Gastroesophageal sphincter (tissue), 4 donors: ENCODE data around the gene SNCAIP. TPM values are rescaled to one million over a fixed set of nuclear protein-coding genes. Genes with fewer than 3 reads are reported as not detected.

Source experiments
- ATAC-seq: fragments of 150-250 bp; one replicate; pipeline ENCODE4 v1.9.1; 2016; ENCODE audit warnings: mild to moderate bottlenecking, moderate library complexity
- H3K27ac ChIP-seq, 4 donors: fragments of 200-600 bp; sonication (generic) in 3 of 4; 1 replicate in 3 of 4; 2 replicates in 1 of 4; pipeline ENCODE4 v1.5.1; 2016 to 2019
- H3K27me3 ChIP-seq: fragments of 200-600 bp; sonication (generic); one replicate; pipeline ENCODE4 v1.5.1; 2019
- H3K36me3 ChIP-seq, 2 donors: fragments of 200-600 bp; sonication (generic); one replicate each; pipeline ENCODE4 v1.5.1; 2019; ENCODE audit warnings: control low read depth in 1 of 2
- H3K4me1 ChIP-seq, 3 donors: fragments of 200-600 bp; sonication (generic); 1 replicate in 2 of 3; 2 replicates in 1 of 3; pipeline ENCODE4 v1.5.1; 2016 to 2019; ENCODE audit warnings: control low read depth in 2 of 3
- H3K4me3 ChIP-seq, 2 donors: fragments of 200-600 bp; sonication (generic); one replicate each; pipeline ENCODE4 v1.5.1; 2019; ENCODE audit warnings: mild to moderate bottlenecking in 1 of 2, moderate library complexity in 1 of 2
- H3K9me3 ChIP-seq, 3 donors: fragments of 200-600 bp; sonication (generic); one replicate each; pipeline ENCODE4 v1.5.1; 2017 to 2019; ENCODE audit warnings: control low read depth in 2 of 3
- CTCF ChIP-seq, 4 experiments: fragments of 200-600 bp in 2 of 4; fragments of 450-650 bp in 2 of 4; sonication (generic) in 1 of 4; IDR thresholded peaks; one replicate each; pipeline ENCODE4 v1.5.1; 2017 to 2019; ENCODE audit warnings: antibody characterized with exemption in 4 of 4, mild to moderate bottlenecking in 2 of 4, moderate library complexity in 2 of 4
- EP300 ChIP-seq: sonication (generic); formaldehyde crosslinking; IDR thresholded peaks from one replicate; pipeline ENCODE4 v1.6.1; 2017; ENCODE audit warnings: antibody characterized with exemption, mild to moderate bottlenecking
- POLR2A ChIP-seq, 2 donors: fragments of 450-650 bp; IDR thresholded peaks; one replicate each; pipeline ENCODE4 v1.6.1; 2017; ENCODE audit warnings: antibody characterized with exemption in 2 of 2, mild to moderate bottlenecking in 2 of 2, moderate library complexity in 1 of 2
- POLR2AphosphoS5 ChIP-seq: sonication (generic); formaldehyde crosslinking; IDR thresholded peaks from one replicate; pipeline ENCODE4 v1.6.1; 2017; ENCODE audit warnings: antibody characterized with exemption
- WGBS, 2 donors: methylation state at CpG; one replicate each; pipeline ENCODE4 v1.1.5; 2018; ENCODE audit warnings: low coverage in 1 of 2; 5-methylcytosine and 5-hydroxymethylcytosine counted together
- total RNA-seq, 4 donors: library from RNA; depleted of rRNA; stranded (reverse); fragments of >200 nt; gene quantifications; one replicate each; pipeline ENCODE4 v1.1.0, GENCODE V29; 2016

SNCAIP gene
- total RNA-seq, 4 donors from 2014 or later: 1.1 to 2.9 (median 1.9) TPM

- no peak overlapping the region for H3K4me3 ChIP-seq
- WGBS, 2 donors: 86 to 98% methylated on average over 4 to 5 of the region's 5 CpGs
- no peaks in the 10 kb centered on the region for H3K36me3 ChIP-seq
- no peaks in the 10 kb centered on the region for H3K4me1 ChIP-seq
- no peaks in the 10 kb centered on the region for H3K27me3 ChIP-seq
- no peak for TF ChIP-seq CTCF (IDR thresholded peaks at IDR 0.05)
- TF ChIP-seq POLR2A (IDR thresholded peaks at IDR 0.05): no peak
- TF ChIP-seq POLR2AphosphoS5: no peak
- TF ChIP-seq EP300: no peak
- ATAC-seq: no peak
- no peak overlapping the region for H3K27ac ChIP-seq
- no peaks in the 10 kb centered on the region for H3K9me3 ChIP-seq
These were observed 157.4 kb downstream of the SNCAIP start for GRCh38 chr5:122469384-122469919.

- H3K27ac ChIP-seq: no peak overlapping the region
- 61 to 62% methylated on average over 2 of the region's 2 CpGs for WGBS, 2 donors
- no peak for TF ChIP-seq POLR2A (IDR thresholded peaks at IDR 0.05)
- no peak for TF ChIP-seq EP300
- TF ChIP-seq POLR2AphosphoS5: no peak
- no peak for TF ChIP-seq CTCF (IDR thresholded peaks at IDR 0.05)
- no peak overlapping the region for H3K4me3 ChIP-seq
- ATAC-seq: no peak
- H3K36me3 ChIP-seq: no peaks in the 10 kb centered on the region
- no peaks in the 10 kb centered on the region for H3K9me3 ChIP-seq
- H3K27me3 ChIP-seq: no peaks in the 10 kb centered on the region
- H3K4me1 ChIP-seq: no peaks in the 10 kb centered on the region
These were observed 158.3 kb downstream of the SNCAIP start for GRCh38 chr5:122470365-122470764.

- ATAC-seq: peak; percentile 13
- no peak for TF ChIP-seq POLR2A (IDR thresholded peaks at IDR 0.05)
- no peak for TF ChIP-seq EP300
- no peak for TF ChIP-seq CTCF (IDR thresholded peaks at IDR 0.05)
- no peak for TF ChIP-seq POLR2AphosphoS5
- H3K9me3 ChIP-seq: no peaks in the 10 kb centered on the region
These were observed 159.2 kb downstream of the SNCAIP start for GRCh38 chr5:122471031-122471751.

GRCh38 chr5:122471752-122472061 lies 159.7 kb downstream of the SNCAIP start:
- ATAC-seq: no peak
- no peaks in the 10 kb centered on the region for H3K27me3 ChIP-seq

More at GRCh38 chr5:122471031-122471751, 159.2 kb downstream of the SNCAIP start:
- H3K27ac ChIP-seq: no peak overlapping the region
- no peaks in the 10 kb centered on the region for H3K4me1 ChIP-seq
- 64 to 75% methylated on average over 7 to 9 of the region's 9 CpGs for WGBS, 2 donors
- no peaks in the 10 kb centered on the region for H3K27me3 ChIP-seq
- H3K4me3 ChIP-seq: no peak overlapping the region
- H3K36me3 ChIP-seq: no peaks in the 10 kb centered on the region

More at GRCh38 chr5:122471752-122472061, 159.7 kb downstream of the SNCAIP start:
- Histone ChIP-seq H3K27ac (no peak overlapping the region), H3K36me3 (no peaks in the 10 kb centered on the region), H3K9me3 (no peaks in the 10 kb centered on the region), H3K4me3 (no peak overlapping the region), H3K4me1 (no peaks in the 10 kb centered on the region)
- WGBS, 2 donors: 88 to 95% methylated on average over 3 to 4 of the region's 5 CpGs
- TF ChIP-seq CTCF (IDR thresholded peaks at IDR 0.05): no peak
- TF ChIP-seq POLR2A (IDR thresholded peaks at IDR 0.05): no peak
- TF ChIP-seq POLR2AphosphoS5: no peak
- TF ChIP-seq EP300: no peak
